H1 (cell line): ENCODE data around the gene SVIL. TPM values are rescaled to one million over a fixed set of nuclear protein-coding genes. Genes with fewer than 3 reads are reported as not detected.

Source experiments
- ASH2L ChIP-seq: fragments of 200-600, 300-600 bp; sonication (generic); IDR thresholded peaks from one replicate; pipeline ENCODE4 v1.7.1; 2017; ENCODE audit warnings: low read length
- CHD1 ChIP-seq: IDR thresholded peaks from 2 replicates; pipeline ENCODE4 v1.6.1; 2012; ENCODE audit warnings: low read depth, low read length, improper control_type of control experiment
- CHD7 ChIP-seq: fragments of 300-600 bp; sonication (generic); IDR thresholded peaks from 2 replicates; pipeline ENCODE4 v1.7.1; 2012; ENCODE audit warnings: low read length, moderate library complexity, mild to moderate bottlenecking, inconsistent platforms; ENCODE audit not compliant: insufficient replicate concordance
- E2F6 ChIP-seq: IDR thresholded peaks from 2 replicates; pipeline ENCODE4 v1.6.1; 2012; ENCODE audit warnings: inconsistent platforms
- KDM1A ChIP-seq: fragments of 200-600, 300-600 bp; sonication (generic); IDR thresholded peaks from 2 replicates; pipeline ENCODE4 v1.7.1; 2016; ENCODE audit warnings: mild to moderate bottlenecking, low read length, borderline replicate concordance
- POLR2A ChIP-seq, 2 experiments: IDR thresholded peaks; 1 replicate in 1 of 2; 2 replicates in 1 of 2; pipeline ENCODE4 v1.6.1; 2011; ENCODE audit warnings: low read depth in 2 of 2, low read length in 2 of 2, mild to moderate bottlenecking in 2 of 2; ENCODE audit errors: control extremely low read depth in 1 of 2
- POU5F1 ChIP-seq: IDR thresholded peaks from 2 replicates; pipeline ENCODE4 v1.6.1; 2011; ENCODE audit warnings: low read depth, mild to moderate bottlenecking, low read length, moderate library complexity
- RFX5 ChIP-seq: IDR thresholded peaks from 2 replicates; pipeline ENCODE4 v1.6.1; 2011; ENCODE audit warnings: low read depth, low read length, improper control_type of control experiment, borderline replicate concordance
- RXRA ChIP-seq: IDR thresholded peaks from 2 replicates; pipeline ENCODE4 v1.6.1; 2011; ENCODE audit warnings: low read depth, mild to moderate bottlenecking, low read length, moderate library complexity; ENCODE audit not compliant: insufficient read depth
- SP1 ChIP-seq: IDR thresholded peaks from 2 replicates; pipeline ENCODE4 v1.6.1; 2011; ENCODE audit warnings: low read depth, low read length
- SP4 ChIP-seq: IDR thresholded peaks from 2 replicates; pipeline ENCODE4 v1.6.1; 2012; ENCODE audit warnings: low read length, inconsistent platforms
- SUZ12 ChIP-seq: fragments of 200-600 bp; sonication (generic); IDR thresholded peaks from 2 replicates; pipeline ENCODE4 v1.6.1; 2012; ENCODE audit warnings: mild to moderate bottlenecking, inconsistent platforms, low read length, moderate library complexity, mixed read lengths
- TBP ChIP-seq: IDR thresholded peaks from 2 replicates; pipeline ENCODE4 v1.6.1; 2011; ENCODE audit warnings: low read depth, low read length, improper control_type of control experiment
- polyA plus RNA-seq, 7 experiments: library from polyadenylated mRNA; depleted of rRNA in 3 of 7; stranded (reverse) in 5 of 7; unstranded in 2 of 7; fragments of >200 nt in 5 of 7; fragments of 200-250 nt in 2 of 7; gene quantifications; 1 replicate in 5 of 7; 2 replicates in 1 of 7; 4 replicates in 1 of 7; pipeline versions ENCODE4 v1.2.1 to v1.2.3, GENCODE V29; 2011 to 2013; ENCODE audit warnings: missing spikeins in 2 of 7, mixed read lengths in 2 of 7
- total RNA-seq: library from RNA; stranded (reverse); fragmentation: NEBNext Ultra II Directional; extraction: Animal tissue kit (Norgen Biotek cat#: 25700); gene quantifications from 2 replicates; pipeline ENCODE4 v1.2.1, GENCODE V29; 2021

The SVIL gene
- total and polyA plus RNA-seq, 2 of the 8 experiments (the other 6 are each of a cell fraction or from before 2014, with no cell fraction given) = 4.7 to 15.4 TPM

DNA sequence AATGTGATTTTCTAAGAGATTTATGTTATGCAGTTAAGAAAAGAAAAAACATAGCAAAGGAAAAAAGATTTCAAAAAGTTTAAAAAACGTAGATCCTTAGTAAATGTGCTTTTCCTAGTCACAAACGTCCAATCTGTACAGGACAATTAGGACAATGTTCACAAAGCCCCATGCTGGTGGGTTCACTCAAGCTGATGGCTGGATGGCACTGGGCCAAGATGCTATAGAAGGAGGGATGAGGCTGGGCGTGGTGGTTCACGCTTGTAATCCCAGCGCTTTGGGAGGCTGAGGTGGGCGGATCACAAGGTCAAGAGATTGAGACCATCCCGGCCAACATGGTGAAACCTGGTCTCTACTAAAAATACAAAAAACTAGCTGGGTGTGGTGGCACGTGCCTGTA lies 22.1 kb downstream of the SVIL start (continued):
- no peak for TF ChIP-seq CHD7
- no peak for TF ChIP-seq KDM1A
- TF ChIP-seq CHD1 = no peak
- no peak for TF ChIP-seq SP1
- TF ChIP-seq E2F6 = no peak
- TF ChIP-seq RXRA = no peak
- no peak for TF ChIP-seq POLR2A (IDR thresholded peaks at IDR 0.05; ENCODE audit: control extremely low read depth in 1 of 2, low read depth in 2 of 2, low read length in 2 of 2)
- no peak for TF ChIP-seq SP4
- no peak for TF ChIP-seq SUZ12
- TF ChIP-seq TBP = no peak
- no peak for TF ChIP-seq RFX5
- no peak for TF ChIP-seq POU5F1
- no peak for TF ChIP-seq ASH2L
